Stimulated activated CD4-positive, alpha-beta T cell treated with anti-CD3 and anti-CD28 coated beads, Interleukin-4, amount 100 ng/mL, for 24 hours (primary cell): Measurements from ENCODE around the gene CCDC85C.

Experiments
- DNase-seq: peaks from one replicate; pipeline ENCODE4 v3.0.0-alpha.2; 2020

Gene CCDC85C

GRCh38 chr14:99570544-99571302 is 33.3 kb downstream of the CCDC85C start:
- DNase-seq, result no peak

DNA sequence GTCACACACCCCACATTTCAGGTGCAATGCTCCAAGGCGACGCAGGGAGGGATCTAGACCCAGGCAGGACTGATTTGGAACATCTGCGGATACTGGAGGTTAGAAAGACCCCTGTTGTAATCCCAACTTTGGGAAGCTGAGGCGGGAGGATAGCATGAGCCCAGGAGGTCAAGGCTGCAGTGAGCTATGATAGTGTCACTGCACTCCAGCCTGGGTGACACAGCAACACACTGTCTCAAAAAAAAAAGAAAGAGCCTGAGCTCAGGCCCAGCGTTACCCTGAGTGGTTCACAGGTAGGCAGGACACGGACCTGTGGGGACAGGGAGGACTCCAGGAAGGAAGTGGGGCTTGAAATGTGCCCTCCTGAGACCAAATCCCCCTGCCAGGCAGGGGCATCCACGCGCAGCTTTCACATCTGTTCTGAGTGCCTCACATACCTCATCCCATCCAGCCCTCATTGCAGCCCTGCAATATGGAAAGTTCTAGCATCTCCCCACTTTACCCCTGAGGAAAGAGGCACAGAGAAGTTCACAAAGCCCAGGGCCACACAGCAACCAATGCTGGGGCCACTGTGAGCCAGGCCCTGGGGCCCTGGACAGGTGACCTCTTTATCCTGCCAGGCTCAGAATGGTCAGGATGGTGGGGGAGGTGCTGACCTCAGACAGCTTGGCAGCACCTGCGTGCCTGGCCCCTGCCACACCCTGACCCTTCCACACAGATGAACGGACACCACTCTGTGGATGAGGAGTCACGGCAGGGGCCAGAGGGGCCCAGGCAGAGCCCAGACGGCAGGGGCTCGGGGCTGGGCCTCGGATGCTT is 34.1 kb downstream of the CCDC85C start:
- no peak for DNase-seq

DNA sequence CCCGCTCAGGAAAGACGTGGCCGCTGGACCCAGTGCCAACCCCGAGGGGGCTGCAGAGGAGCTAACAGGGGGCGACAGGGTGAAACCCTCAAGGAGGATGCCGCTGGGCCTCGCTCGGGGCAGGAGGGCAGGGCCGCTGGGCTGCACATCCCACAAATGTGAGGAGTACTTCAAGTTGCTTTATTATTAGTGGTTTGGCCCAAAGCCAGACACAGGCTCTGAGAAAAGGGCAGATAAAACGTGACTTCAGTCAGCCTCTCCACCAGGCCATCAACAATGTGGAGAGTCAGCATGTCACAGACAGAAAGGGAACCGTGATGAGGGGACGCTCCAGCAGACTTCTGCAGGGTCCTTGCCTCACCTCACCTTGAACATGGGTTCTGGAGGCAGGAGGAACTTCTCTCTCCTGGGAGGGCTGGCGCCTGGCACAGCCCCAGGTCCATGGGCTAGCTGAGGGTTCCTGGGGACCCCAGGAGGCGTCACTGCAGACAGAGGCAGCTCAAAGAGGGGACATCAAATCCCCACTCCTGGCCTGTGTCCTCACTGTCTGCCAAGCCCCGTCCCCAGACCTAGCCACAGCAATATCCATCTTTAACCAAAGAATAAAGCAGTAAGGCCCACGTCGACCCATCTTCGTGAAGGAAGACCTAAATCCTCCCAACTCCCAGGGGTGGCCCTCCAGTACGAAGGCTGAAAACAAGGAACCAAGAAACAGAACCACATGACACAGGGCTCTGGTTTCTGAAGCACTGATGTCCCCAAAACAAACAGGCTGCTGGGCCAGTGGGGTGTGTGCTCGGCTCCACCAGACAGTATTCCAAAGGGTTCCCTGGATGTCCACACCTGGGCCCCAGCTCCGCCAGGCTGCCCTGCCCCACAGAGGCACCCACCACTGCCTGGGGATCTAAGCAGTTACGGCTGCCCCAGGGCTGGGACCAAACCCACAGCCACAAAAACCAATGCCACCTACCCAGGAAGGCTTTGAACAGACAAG is 35.1 kb downstream of the CCDC85C start:
- DNase-seq, result no peak

- no peak for DNase-seq
These were observed 37.3 kb downstream of the CCDC85C start for GRCh38 chr14:99566390-99567354.

- DNase-seq, result no peak
These were observed 38.0 kb downstream of the CCDC85C start for GRCh38 chr14:99566009-99566389.

GRCh38 chr14:99565383-99565782 is 38.6 kb downstream of the CCDC85C start:
- no peak for DNase-seq

DNA sequence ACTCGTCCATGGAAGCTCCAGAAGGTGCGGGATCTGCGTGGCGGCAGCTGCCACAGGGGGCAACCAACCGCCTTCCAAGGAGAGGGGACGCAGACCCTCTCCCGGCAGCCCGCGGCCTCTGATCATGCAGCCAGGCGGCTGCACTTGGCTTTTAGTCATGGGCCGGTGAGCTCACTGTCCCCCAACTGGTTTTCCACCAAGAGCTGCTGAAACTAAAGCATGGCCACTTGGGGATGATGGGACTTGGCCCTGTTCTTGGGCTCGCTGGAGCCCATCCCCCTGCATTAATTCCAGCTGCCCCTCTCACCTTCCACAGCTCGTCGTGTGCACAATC is 39.1 kb downstream of the CCDC85C start:
- no peak for DNase-seq

DNA sequence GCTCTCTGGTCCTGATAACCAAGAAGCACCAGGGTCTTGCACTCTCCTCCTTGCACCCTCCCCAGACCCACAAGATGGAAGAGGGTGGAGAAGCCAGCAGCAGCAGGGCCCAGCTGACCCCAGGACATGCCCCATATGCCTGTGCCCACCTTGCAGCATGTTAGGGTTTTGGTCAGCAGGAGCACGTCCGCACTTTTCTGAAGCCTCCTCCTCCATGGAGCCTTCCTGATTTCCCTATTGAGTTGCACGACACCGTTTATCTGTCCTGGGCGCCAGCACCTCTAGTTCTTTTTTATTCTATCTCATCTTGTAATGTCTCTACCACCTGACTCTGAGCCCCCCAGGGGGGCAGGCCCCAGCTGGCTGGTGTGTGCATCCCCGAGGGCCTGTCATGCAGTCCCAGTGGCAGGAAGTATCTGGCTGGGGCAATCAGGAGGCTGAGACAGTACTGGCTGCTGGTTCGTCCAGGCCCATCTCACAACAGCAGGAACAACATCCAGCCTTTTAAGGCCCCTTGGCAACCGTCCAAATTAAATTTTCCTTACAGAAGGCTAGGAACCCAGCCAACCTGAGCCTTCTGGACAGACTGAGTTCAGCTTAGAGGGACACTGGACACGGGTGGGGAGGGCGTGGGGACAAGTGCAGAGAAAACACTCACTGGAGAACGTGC is 39.6 kb downstream of the CCDC85C start:
- no peak for DNase-seq

- DNase-seq, result no peak
These were observed 40.3 kb downstream of the CCDC85C start for GRCh38 chr14:99563749-99564129.

DNA sequence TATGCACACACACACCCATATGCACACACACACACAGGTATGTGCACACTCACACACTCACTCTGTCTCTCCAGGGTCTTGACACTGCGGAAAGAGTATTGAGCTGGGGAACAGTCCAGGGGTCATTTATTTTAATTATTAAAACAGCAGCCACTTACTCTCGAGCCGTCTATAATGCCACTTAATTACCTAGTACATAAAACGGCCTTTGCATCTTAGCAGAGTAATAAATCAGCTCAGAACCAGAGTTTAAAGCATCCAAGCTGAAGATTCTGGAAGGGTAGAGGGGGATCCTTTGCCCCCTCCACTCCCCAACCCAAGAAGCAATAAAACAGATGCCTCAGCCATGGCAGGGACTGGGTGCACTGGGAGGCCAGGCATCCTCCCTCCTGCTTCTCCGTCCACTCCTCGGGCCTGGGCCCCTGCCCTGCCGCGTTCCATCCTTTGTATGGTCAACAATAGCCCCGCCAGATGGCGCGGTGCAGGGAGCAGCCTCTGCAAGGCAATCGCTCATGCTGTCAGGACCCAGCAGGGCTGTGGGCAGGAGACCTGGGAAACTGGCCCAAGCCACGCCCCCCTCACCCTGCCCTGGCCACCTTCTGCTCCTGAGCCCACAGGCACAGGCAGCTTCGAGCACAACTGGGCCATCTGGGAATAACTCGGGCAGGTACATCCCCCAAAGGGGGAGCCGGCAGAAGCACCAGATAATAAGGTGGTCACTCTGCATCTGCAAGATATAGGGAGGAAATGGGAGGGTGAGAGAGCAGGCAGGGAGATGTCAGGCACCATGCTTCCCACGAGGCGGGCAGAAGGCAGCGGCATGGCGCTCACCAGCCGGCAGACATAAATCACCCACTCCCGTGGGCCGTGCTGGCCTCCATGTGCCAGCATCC is 40.9 kb downstream of the CCDC85C start:
- no peak for DNase-seq

- no peak for DNase-seq
These were observed 42.1 kb downstream of the CCDC85C start for GRCh38 chr14:99561864-99562263.

- no peak for DNase-seq
These were observed 42.9 kb downstream of the CCDC85C start for GRCh38 chr14:99560922-99561683.

DNA sequence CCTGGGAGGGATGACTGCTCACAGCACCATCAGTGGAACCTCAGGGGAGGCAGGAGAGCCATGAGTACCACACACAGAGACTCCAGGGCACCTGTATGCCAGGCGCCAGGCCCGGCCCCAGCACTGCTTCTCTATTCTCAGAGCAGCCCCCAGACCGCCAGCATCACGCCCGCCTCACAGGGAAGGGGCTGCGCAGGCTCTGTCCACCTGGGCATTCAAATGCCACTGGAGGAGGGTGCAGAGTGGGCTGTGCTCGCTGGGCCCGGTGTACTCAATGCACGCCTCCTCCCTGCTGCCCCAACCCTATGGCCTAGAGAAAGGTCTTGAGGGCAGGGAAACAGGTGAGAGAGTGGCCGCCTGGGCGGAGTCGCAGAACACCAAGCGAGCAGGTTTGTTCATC is 43.6 kb downstream of the CCDC85C start:
- DNase-seq, result no peak

DNA sequence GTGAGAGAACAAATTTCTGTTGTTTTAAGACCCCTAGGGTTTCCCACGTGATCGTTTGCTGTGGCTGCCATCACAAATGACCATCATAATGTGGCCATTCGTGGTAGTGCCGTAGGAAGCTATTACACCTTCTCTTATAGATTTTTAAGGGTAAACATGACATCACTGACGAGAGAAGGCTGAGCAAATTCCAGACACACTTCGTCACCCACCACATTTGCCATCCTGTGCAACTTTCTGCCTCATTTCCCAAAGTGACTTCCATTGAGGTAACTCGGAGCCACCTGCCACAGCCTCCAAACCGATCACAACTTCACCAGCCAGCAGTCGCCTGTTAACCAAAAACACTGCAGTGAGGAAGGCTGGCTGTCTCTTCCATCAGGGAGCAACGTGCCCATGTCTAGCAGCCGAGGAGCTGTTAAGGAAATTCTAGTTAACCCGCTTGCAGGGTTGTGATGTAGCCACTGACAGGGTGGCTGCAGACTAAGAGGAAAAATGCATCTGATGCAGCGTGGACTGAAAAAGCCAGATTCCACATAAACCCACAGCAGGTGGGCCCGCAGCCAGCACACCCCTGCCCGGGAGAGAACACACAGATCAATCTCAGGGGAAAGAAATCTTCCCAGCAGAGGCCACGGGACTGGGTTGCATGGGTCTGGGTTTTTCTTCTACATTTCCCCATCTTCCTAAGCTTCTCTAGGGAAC is 44.6 kb downstream of the CCDC85C start:
- DNase-seq, result no peak

GRCh38 chr14:99556134-99556791 is 47.7 kb downstream of the CCDC85C start:
- no peak for DNase-seq

DNA sequence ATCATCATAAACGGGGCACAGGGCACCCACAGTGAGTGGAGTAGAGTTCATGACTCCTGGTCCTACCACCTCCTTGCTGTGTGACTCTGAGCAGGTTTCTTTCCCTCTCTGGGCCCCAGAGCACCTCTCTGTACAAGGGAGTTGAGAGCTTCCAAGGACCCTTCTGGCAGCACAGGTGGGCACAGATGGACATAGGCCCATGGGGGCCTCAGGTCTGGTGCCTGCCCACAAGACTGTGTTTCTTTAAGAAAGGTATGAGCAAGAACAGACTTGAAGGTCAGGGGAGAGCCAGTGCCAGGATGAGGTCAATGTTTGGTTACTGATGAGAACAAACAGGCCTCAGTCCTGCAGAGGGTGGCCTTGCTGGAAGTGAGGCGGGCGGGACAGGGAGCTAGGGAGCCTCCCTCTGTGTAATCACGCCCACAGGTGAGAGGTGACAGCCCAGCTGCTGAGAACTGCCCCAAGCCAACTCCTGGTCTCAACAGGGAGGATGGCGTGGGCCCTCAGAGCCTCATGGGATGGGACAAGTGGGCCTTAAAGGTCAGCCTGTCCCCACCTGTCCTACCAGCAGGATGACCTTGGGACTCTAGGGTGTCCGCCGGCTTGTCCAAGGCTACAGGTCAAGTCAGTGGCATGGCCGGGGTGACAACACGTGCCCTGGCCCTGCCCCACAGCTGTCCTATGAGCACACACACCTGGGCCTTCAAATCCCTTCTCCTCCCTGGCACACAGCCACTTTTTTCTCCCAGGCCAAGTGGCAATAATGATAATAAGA is 49.1 kb downstream of the CCDC85C start:
- DNase-seq, result no peak

GRCh38 chr14:99554184-99554583 is 49.8 kb downstream of the CCDC85C start:
- no peak for DNase-seq
